ENCODE results near the gene OLIG3. TPM values are rescaled to one million over a fixed set of nuclear protein-coding genes. Genes with fewer than 3 reads are reported as not detected.

OLIG3 gene
- total and polyA plus RNA-seq, 2 of the 13 experiments (the other 11 are each of a cell fraction or from before 2014, with no cell fraction given): not detected

DNA sequence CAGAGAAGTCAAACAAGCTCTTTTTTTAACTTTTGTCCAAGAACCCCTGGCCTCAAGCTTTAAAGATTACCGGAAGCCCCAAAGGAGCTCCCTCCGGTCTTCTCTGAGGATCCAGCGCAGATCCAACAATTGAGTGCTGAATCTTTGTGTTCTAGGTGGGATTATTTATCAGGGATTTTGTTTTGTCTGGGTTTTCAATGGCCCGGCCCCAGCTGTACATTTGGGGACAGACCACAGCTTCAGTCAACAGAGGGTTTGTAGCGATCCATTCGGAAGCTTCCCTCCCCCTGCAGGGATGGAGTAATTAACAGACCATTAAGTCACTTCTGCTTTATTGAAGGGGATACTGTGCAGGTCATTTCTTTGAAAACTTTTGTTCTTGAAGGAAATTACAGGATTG, 7.8 kb downstream of the OLIG3 start (continued):
- TF ChIP-seq, protein P1, sequence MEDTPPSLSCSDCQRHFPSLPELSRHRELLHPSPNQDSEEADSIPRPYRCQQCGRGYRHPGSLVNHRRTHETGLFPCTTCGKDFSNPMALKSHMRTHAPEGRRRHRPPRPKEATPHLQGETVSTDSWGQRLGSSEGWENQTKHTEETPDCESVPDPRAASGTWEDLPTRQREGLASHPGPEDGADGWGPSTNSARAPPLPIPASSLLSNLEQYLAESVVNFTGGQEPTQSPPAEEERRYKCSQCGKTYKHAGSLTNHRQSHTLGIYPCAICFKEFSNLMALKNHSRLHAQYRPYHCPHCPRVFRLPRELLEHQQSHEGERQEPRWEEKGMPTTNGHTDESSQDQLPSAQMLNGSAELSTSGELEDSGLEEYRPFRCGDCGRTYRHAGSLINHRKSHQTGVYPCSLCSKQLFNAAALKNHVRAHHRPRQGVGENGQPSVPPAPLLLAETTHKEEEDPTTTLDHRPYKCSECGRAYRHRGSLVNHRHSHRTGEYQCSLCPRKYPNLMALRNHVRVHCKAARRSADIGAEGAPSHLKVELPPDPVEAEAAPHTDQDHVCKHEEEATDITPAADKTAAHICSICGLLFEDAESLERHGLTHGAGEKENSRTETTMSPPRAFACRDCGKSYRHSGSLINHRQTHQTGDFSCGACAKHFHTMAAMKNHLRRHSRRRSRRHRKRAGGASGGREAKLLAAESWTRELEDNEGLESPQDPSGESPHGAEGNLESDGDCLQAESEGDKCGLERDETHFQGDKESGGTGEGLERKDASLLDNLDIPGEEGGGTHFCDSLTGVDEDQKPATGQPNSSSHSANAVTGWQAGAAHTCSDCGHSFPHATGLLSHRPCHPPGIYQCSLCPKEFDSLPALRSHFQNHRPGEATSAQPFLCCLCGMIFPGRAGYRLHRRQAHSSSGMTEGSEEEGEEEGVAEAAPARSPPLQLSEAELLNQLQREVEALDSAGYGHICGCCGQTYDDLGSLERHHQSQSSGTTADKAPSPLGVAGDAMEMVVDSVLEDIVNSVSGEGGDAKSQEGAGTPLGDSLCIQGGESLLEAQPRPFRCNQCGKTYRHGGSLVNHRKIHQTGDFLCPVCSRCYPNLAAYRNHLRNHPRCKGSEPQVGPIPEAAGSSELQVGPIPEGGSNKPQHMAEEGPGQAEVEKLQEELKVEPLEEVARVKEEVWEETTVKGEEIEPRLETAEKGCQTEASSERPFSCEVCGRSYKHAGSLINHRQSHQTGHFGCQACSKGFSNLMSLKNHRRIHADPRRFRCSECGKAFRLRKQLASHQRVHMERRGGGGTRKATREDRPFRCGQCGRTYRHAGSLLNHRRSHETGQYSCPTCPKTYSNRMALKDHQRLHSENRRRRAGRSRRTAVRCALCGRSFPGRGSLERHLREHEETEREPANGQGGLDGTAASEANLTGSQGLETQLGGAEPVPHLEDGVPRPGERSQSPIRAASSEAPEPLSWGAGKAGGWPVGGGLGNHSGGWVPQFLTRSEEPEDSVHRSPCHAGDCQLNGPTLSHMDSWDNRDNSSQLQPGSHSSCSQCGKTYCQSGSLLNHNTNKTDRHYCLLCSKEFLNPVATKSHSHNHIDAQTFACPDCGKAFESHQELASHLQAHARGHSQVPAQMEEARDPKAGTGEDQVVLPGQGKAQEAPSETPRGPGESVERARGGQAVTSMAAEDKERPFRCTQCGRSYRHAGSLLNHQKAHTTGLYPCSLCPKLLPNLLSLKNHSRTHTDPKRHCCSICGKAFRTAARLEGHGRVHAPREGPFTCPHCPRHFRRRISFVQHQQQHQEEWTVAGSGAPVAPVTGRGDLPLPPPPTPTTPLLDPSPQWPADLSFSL (CRISPR knock-in tag; IDR thresholded peaks at IDR 0.05): no peak
- TF ChIP-seq ZNF460 (CRISPR knock-in tag; IDR thresholded peaks at IDR 0.05; ENCODE audit: borderline replicate concordance) (no peak), DNMT1 (CRISPR knock-in tag; IDR thresholded peaks at IDR 0.05) (no peak), RARA (CRISPR knock-in tag; IDR thresholded peaks at IDR 0.05) (no peak)
- TF ChIP-seq, protein P2, sequence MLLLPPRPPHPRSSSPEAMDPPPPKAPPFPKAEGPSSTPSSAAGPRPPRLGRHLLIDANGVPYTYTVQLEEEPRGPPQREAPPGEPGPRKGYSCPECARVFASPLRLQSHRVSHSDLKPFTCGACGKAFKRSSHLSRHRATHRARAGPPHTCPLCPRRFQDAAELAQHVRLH (CRISPR knock-in tag; IDR thresholded peaks at IDR 0.05; ENCODE audit: borderline replicate concordance, low read depth): no peak

DNA sequence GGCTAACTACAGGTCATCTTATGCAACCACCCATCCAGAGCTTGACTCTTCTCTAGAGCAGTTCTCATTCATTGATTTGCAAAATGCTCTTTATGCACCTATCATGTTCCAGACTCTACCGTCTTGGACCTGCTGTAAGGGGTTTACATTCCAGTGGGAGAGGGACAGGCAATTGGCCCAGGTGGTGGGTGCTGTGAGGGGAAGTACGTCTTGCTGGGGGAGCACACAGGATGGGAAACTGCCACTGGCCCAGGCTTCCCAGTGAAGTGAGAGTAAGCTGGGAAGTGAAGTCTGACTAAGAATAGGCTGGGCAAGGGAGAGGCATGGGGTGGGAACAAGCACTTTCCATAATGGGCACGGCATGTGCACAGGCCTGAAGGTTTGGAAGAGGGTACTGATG, 13.8 kb downstream of the OLIG3 start:
- Histone ChIP-seq H3K27me3 (ENCODE audit: control insufficient read depth in 1 of 2, insufficient read depth in 2 of 2, low read length in 2 of 2) (peaks cover 2 to 11% of the 10 kb centered on the region in 2 experiments; a peak in 1 of 5 replicates), H3K4me2 (ENCODE audit: low read depth, low read length) (no peak overlapping the region), H3K79me2 (ENCODE audit: insufficient read depth, low read length) (no peaks in the 10 kb centered on the region), H3K4me3 (replicated peaks in 1 of 3; ENCODE audit: insufficient read depth in 1 of 3, low read depth in 2 of 3, low read length in 3 of 3) (no peak overlapping the region), H2AFZ (ENCODE audit: low read length) (no peak overlapping the region), H3K9ac (ENCODE audit: insufficient read depth, low read depth, low read length) (no peak overlapping the region), H4K20me1 (ENCODE audit: insufficient read depth, low read length) (no peaks in the 10 kb centered on the region), H3K4me1 (ENCODE audit: insufficient read depth, low read length) (no peaks in the 10 kb centered on the region), H3K36me3 (replicated peaks in 1 of 2; ENCODE audit: control insufficient read depth in 1 of 2, insufficient read depth in 2 of 2, low read length in 2 of 2) (no peaks in the 10 kb centered on the region), H3K27ac (ENCODE audit: extremely low read length, insufficient read depth, low read length) (no peak overlapping the region), H3K9me3 (ENCODE audit: low read length) (no peaks in the 10 kb centered on the region)
- TF ChIP-seq NR3C1 (CRISPR knock-in tag; IDR thresholded peaks at IDR 0.05): no peak
- no peak for TF ChIP-seq FOSL1 (CRISPR knock-in tag; IDR thresholded peaks at IDR 0.05; ENCODE audit: borderline replicate concordance)
- no peak for TF ChIP-seq GTF3A (CRISPR knock-in tag; conservative IDR thresholded peaks at IDR 0.05)
- TF ChIP-seq ZNF44 (CRISPR knock-in tag; IDR thresholded peaks at IDR 0.05): no peak
- TF ChIP-seq, protein P3, sequence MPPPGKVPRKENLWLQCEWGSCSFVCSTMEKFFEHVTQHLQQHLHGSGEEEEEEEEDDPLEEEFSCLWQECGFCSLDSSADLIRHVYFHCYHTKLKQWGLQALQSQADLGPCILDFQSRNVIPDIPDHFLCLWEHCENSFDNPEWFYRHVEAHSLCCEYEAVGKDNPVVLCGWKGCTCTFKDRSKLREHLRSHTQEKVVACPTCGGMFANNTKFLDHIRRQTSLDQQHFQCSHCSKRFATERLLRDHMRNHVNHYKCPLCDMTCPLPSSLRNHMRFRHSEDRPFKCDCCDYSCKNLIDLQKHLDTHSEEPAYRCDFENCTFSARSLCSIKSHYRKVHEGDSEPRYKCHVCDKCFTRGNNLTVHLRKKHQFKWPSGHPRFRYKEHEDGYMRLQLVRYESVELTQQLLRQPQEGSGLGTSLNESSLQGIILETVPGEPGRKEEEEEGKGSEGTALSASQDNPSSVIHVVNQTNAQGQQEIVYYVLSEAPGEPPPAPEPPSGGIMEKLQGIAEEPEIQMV (CRISPR knock-in tag; IDR thresholded peaks at IDR 0.05; ENCODE audit: low read depth): no peak
- TF ChIP-seq ZNF30 (CRISPR knock-in tag; IDR thresholded peaks at IDR 0.05): no peak
- no peak for TF ChIP-seq SRSF1 (optimal IDR thresholded peaks at IDR 0.05; ENCODE audit: low read depth, low read length)
- TF ChIP-seq, protein P4, sequence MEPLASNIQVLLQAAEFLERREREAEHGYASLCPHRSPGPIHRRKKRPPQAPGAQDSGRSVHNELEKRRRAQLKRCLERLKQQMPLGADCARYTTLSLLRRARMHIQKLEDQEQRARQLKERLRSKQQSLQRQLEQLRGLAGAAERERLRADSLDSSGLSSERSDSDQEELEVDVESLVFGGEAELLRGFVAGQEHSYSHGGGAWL (CRISPR knock-in tag; IDR thresholded peaks at IDR 0.05): no peak
- ATAC-seq (no peak), DNase-seq (ENCODE audit: low spot score) (no peak), FAIRE-seq (no peak)
- POLR2A ChIA-PET: no interaction called here
- in situ Hi-C loops (cut with HindIII; ENCODE audit: extremely low pct_ligation_motif_present, low pct_unique_long_range_greater_than_20kb): no loop called here
- CTCF ChIA-PET (ENCODE audit: low intra/inter-chr PET ratio, low total read pairs): no interaction called here
- intact Hi-C loops (cut with micrococcal nuclease; ENCODE audit: unreplicated experiment): no loop called here
- WGBS (ENCODE audit: low lambda C conversion rate): 30% methylated on average over 3 of the region's 3 CpGs
- no TSS peak for BruUV-seq (replicated peaks)

Measured in HepG2 (cell line).